ENCODE data around the gene SBNO2. TPM values are rescaled to one million over a fixed set of nuclear protein-coding genes. Genes with fewer than 3 reads are reported as not detected.

The SBNO2 gene
- total RNA-seq, 1 donor from 2014 or later: 46.4 TPM

- Mint-ChIP-seq H3K4me1 (ENCODE audit: unreplicated experiment) (no peaks in the 10 kb centered on the region), H3K36me3 (ENCODE audit: low read depth, unreplicated experiment) (peaks cover 4% of the 10 kb centered on the region), H3K27me3 (ENCODE audit: unreplicated experiment) (peaks cover 3% of the 10 kb centered on the region), H3K9me3 (ENCODE audit: unreplicated experiment) (no peaks in the 10 kb centered on the region), H3K27ac (ENCODE audit: unreplicated experiment) (no peak overlapping the region), H3K4me3 (ENCODE audit: unreplicated experiment) (no peak overlapping the region)
- TF ChIP-seq, protein P1, sequence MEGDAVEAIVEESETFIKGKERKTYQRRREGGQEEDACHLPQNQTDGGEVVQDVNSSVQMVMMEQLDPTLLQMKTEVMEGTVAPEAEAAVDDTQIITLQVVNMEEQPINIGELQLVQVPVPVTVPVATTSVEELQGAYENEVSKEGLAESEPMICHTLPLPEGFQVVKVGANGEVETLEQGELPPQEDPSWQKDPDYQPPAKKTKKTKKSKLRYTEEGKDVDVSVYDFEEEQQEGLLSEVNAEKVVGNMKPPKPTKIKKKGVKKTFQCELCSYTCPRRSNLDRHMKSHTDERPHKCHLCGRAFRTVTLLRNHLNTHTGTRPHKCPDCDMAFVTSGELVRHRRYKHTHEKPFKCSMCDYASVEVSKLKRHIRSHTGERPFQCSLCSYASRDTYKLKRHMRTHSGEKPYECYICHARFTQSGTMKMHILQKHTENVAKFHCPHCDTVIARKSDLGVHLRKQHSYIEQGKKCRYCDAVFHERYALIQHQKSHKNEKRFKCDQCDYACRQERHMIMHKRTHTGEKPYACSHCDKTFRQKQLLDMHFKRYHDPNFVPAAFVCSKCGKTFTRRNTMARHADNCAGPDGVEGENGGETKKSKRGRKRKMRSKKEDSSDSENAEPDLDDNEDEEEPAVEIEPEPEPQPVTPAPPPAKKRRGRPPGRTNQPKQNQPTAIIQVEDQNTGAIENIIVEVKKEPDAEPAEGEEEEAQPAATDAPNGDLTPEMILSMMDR (IDR thresholded peaks at IDR 0.05; ENCODE audit: unreplicated experiment): no peak
- no peak for DNase-seq (ENCODE audit: low spot score)
These were observed 63.0 kb downstream of the SBNO2 start for GRCh38 chr19:1110809-1111640.

GRCh38 chr19:1109697-1110671, 64.1 kb downstream of the SBNO2 start:
- no peaks in the 10 kb centered on the region for H3K4me1 Mint-ChIP-seq (ENCODE audit: unreplicated experiment)
- H3K27ac Mint-ChIP-seq (ENCODE audit: unreplicated experiment): no peak overlapping the region
- peaks cover 4% of the 10 kb centered on the region for H3K36me3 Mint-ChIP-seq (ENCODE audit: low read depth, unreplicated experiment)
- H3K4me3 Mint-ChIP-seq (ENCODE audit: unreplicated experiment): no peak overlapping the region
- H3K27me3 Mint-ChIP-seq (ENCODE audit: unreplicated experiment): peaks cover 7% of the 10 kb centered on the region
- no peak for DNase-seq (ENCODE audit: low spot score)
- TF ChIP-seq, protein P1 (IDR thresholded peaks at IDR 0.05; ENCODE audit: unreplicated experiment): no peak
- H3K9me3 Mint-ChIP-seq (ENCODE audit: unreplicated experiment): no peaks in the 10 kb centered on the region

- Mint-ChIP-seq H3K27me3 (ENCODE audit: unreplicated experiment) (peaks cover 5% of the 10 kb centered on the region), H3K9me3 (ENCODE audit: unreplicated experiment) (no peaks in the 10 kb centered on the region), H3K36me3 (ENCODE audit: low read depth, unreplicated experiment) (peaks cover 4% of the 10 kb centered on the region), H3K4me3 (ENCODE audit: unreplicated experiment) (no peak overlapping the region), H3K4me1 (ENCODE audit: unreplicated experiment) (no peaks in the 10 kb centered on the region), H3K27ac (ENCODE audit: unreplicated experiment) (no peak overlapping the region)
- DNase-seq (ENCODE audit: low spot score): no peak
- TF ChIP-seq, protein P1 (IDR thresholded peaks at IDR 0.05; ENCODE audit: unreplicated experiment): no peak
These were observed 65.0 kb downstream of the SBNO2 start for GRCh38 chr19:1109032-1109551.

DNA sequence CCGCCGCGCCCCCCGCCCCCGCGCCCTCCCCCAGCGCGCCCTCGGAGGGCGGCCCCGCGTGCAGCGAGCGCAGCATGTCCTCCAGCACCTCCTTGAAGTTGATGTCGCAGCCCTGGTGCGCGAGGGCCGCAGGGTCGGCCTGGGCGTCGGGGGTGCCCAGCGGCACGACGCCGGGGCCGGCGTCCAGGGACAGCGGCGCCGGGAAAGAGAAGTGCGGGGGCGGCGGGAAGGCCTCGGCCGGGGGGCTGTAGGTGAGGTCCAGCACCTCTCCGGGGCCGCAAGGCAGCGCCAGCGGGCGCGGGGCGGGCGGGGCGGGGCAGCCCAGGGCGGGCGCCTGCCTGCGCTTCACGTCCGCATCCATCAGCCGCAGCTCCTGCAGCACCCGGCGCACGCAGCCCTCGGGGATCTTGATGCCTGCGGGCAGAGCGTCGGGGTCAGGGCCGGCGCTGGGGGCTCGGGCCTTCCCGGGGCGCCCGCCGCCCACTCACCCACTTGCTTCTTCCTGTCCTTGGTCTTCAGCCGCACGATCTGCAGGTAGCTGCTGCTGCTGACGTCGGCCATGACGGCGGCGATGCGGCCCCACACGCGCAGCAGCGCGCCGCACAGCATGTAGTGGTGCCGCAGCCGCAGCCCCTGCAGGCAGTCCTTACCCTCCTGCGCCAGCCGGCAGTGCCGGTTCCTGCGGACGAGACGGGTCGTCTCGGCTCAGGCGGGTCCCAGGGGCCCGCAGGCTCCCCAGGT, 65.6 kb downstream of the SBNO2 start:
- Mint-ChIP-seq H3K9me3 (ENCODE audit: unreplicated experiment) (no peaks in the 10 kb centered on the region), H3K27ac (ENCODE audit: unreplicated experiment) (peak overlapping the region; percentile 61), H3K4me1 (ENCODE audit: unreplicated experiment) (no peaks in the 10 kb centered on the region), H3K4me3 (ENCODE audit: unreplicated experiment) (no peak overlapping the region), H3K27me3 (ENCODE audit: unreplicated experiment) (peaks cover 5% of the 10 kb centered on the region), H3K36me3 (ENCODE audit: low read depth, unreplicated experiment) (peaks cover 4% of the 10 kb centered on the region)
- TF ChIP-seq, protein P1 (IDR thresholded peaks at IDR 0.05; ENCODE audit: unreplicated experiment): no peak
- DNase-seq (ENCODE audit: low spot score): no peak

Measured in endothelial cell (in vitro differentiated cells).